CD4-positive, alpha-beta T cell treated with Interferon alpha-2 for 1 hour (primary cell): Measurements from ENCODE around the gene CCND2.

ENCODE experiments used
- DNase-seq, 2 donors: peaks; one replicate each; pipeline ENCODE4 v3.0.0-alpha.2; 2020 to 2022

The CCND2 gene

DNA sequence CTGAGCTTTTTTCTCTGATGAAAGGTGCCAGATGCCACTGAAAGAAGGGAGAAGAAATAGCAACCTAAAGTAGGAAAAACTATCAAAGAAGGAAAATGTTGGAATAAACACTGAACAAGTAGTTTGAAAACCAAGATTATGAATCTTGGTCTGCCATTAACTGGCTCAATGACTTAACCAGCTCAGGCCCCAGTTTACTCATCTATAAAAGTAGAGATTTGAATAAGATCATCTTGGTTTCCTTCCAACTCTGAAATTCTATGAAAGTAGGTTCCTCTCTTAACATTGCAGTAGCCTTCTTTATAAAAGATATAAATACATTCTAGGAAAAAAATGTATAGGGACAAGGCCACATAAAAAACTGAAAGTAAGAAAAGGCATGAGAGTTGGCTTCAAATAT, 16.1 kb upstream of the CCND2 start:
- no peak for DNase-seq

DNA sequence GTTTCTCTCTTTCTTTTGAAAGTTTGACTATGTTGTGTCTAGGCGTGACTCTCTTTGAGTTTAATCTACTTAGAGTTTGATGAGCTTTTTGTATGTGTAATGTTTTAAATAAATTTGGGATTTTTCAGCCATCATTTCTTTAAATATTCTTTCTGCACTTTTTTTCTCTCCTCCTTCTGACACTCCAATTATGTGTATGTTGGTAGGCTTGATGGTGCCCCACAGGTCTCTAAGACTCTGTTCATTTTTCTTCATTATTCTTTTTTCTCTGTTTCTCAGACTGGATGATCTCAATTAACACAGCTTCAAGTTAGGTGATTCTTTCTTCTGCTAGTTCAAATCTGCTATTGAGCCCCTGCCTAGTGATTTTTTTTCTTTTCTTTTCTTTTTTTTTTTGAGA, 14.5 kb upstream of the CCND2 start:
- DNase-seq: no peak

DNA sequence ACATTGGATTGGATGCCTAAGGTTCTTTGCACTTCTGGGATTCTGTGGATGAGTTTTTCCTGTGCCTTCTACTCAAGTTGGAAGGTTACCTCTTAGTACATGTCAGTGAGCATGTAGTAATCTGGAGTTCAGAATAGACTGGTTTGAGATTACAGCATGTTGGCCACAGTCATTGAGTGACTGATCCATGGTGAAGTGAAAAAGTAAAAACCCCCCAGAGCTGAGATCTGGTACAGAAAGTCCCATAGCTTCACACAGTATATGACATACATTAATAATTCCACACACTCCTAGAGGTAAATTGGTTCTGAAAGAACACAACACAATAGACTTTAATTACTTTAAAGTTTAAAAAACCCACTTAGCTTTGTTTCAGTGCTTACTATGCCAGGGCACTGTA, 11.9 kb upstream of the CCND2 start:
- no peak for DNase-seq

DNA sequence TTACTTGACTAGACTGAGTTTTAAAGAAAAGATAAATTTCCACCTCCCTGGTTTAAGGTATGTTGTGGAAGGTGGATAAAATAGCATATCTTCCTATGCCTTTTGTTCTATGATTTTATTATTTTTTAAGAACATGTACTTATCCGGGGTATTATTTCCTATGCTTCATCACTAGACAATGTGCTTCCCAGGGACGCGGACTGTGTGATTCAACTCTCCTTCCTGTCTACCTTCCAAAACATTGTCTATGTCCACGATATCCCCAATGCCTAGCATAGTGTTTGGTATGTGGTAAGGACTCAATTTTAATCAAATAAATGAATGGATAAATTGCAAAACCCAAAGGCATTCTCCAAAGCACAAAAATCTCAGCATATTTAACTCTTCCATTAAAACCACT, 8.3 kb upstream of the CCND2 start:
- no peak for DNase-seq

DNA sequence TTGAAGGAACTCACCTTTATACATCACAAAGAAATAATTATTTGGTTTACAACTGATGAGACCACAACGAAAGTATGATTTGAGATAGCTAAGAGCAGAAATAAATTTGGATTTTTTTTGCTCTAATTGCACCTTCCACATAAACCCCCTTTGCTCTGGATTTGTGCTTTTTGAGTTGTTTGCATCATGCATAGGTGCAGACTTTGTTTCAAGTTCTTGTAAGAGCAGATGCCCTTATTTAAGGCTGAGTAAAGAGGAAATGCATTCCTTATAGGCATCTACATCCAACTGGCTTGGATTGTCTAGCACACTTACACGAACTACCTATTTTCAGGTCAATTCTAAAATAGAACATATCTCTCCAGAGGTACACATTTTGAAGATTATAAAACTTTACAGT, 6.6 kb upstream of the CCND2 start:
- no peak for DNase-seq

DNA sequence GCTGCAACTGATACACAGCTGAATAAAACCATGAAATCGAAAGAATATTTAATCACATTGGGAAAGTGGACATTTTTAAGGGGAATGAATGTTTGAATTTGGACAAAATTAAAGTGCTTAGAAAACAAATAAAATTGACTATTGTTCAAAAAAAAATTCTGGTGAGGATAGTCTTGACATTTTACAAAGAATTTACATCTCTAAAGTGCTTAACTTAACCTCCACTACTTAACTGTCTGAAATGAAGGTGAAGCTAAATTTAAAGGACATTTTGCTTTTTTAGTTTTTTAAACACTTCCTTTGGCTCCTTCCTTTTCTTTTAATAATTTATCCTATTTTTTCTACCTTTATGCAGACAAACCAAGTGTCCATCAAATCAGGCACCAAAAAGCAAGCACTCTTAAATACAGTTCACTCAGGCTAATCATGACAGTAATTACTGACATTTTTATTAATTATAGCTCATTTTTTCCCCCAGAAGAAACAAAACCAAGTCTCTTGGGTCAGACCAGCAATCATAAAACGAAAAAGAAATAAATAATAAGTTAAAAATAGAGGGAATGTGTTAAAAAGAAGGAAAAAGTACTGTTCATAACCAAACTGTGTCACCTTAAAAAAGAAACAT, 5.7 kb upstream of the CCND2 start:
- no peak for DNase-seq

DNA sequence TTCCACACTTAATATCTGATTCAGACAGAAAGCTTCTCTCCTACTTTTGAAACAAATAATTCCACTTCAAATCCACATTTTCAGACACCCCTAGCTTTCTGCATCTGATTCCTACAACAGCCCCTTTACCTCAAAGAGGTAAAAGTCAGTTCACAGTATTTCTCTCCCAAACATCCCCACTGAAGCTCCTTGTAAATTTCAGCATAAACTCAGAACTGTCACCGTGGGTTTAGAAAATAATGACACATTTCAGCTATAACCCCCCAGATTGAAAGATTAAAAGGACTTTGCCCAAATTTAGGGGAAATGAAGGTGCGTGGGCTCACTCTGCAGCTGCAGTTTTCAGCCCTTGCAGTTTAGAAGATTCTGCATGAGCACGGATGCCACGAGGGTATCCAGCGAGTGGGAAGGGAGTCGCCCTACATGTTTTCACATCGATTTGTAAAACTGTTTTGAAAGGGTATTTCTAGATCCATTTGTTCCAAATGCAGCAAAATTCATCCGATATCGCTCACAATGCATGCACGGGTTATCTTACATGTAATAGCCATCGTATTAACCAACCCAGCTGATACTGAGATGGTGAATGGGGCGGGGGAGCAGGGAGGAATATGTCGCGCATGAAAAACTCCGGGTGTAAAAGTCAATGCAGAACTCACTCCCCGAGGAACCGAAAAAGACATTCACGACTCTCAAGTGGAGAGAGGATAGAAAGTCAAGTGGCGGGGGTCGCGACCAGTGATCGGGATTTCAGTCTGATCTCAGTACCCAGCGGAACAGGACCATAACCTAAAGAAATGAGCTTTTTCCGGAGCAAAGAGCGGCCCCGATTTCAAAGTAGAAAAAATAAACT, 5.0 kb upstream of the CCND2 start:
- DNase-seq: peak; percentile 47 to 64

DNA sequence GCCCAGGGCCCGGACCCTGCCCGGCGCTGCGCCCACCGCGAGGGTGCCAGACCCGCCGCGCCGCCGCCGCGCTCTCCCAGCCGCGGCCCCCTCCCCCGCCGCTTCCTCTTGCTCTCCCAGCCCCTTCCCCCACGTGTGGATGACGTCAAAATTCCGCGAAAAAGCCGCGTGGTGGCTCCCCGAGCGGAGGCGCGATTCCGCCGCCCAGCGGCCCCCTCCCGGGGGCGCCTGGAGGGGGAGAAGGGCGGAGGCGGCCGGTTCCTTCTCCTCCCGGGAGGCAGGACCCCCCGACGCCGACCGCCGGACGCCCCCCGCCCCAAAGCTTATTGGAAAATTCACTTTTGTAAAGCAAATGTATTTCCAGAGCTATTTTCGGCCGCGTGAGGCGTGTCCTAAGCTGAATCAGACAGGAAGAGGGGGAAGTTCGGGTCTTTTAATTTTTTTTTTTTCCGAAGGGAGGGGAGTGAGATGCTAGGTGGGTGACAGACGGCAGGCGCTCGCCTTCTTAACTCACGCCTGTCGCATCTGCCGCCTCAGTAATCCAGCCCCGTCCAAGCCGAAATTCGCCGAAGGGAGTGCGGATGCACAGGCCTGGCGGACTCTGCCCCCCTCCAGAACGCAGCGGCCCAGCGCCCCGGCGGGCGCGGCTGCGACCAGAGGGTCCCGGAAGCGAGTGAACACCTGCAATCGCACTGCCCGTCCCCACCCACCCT, 4.1 kb upstream of the CCND2 start:
- peak; percentile 93 to 95 for DNase-seq

DNA sequence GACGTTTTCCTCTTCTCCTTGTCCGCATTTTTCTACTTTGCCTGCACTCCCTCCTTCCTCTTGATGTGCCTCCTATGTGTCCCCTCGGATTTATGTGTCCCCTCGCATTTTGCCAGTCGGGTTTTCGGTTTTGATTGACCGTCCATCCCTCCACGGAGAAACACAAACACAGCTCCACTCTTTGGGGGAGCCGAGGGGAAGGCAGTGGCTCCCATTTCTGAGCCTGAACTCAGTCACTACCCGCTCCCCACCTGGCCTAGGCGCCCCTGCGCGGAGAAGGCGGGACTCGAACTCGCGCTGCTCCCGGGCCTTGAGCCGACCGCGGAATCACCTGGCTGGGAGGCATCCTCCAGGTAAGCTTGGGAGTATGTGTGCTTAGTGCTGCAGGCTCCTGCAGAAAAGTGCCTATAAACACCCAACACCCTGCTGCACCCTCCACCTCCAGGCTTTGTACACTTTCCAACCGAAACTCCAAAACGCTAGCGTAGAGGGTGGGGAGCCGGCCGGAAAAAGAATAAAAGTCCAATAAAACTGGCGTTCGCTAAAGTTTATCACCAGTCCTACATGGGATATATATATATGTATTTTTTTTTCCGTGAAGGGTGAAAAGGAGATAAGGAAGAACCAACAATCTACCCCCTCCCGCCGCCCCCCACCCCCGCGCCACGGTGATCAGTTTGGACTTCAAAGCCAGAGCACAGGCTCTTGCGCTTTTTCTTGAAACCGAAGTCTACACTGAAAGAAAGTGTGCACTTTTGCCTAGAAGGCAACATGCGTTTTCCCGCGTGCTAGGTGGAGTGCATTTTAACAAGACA, 3.3 kb upstream of the CCND2 start:
- peak in 1 of 2 donors; percentile 59 for DNase-seq

DNA sequence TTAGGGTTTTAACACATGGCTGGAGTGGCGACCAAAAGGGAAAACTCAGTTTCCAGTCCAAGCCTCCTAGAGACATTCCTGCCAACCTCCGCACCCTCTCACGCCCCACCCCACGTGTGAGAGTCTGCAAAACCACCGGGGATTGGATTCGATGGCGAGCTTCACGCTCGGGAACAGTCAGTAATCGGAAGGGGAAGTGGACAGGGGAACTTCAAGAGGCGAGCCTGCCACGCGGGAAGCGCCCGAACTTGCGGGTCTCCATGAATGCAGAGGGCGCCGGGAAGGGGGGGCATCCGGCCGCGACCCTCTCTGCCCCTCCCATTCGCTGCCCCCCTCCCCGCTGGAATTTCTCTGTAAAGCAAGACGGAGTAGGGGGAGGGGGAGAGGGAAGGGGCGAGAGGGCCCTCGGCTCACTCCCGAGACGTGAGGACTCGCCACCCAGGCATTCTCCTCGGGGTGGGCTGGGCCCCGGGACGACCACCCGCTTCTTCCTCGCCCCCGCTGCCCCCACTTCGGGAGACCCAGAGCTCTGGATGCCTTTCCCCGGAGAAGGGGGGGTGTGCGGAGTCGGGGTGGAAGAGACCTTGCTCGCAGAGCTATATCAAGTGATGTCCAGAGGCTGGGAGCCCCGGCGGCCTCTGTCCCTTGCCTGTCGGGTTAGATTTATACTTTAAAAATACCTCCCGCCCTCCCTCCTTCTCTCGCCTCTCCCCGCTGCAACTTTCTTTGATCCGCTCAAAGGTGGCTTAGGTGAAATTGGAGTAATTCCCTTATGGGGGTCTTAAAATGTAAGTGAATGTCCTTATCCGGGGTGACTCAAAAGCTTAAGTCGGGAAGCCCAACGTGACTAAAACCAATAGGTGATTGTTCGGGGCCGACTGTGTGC, 2.5 kb upstream of the CCND2 start:
- peak; percentile 50 to 59 for DNase-seq

DNA sequence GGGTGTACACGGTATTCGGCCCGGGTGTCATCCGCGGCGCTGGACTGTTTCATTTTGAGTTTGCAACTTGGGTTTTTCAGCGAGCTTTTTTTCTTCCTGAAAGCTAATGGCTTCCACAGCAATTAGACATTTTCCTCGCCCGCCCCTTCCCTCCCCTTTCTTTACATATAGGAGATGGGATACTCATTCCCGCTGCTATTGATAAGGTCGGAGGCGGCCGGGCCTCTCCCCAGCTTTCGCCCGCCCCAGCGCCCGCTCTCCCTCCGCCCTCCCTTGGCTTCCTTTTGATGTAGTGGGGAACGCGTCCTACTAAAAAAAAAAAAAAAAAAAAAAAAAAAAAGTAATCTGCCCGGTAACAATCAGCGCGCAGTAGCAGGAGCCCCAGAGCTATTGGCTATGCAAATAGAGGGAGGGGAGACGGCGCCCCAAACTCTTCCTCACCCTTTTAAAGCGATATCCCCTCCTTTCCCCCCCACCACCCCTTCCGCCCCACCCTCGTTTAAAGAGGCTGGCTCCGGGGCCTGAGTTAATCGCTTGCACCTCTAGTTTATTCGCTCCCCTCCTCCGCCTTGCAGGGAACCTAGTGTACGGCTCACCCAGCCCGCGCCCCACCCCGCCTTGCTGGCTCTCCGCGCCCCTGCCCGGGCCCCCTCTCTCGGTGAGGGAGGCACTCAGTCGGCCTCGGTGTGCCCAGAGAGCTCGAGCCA, 1.7 kb upstream of the CCND2 start:
- peak; percentile 93 to 95 for DNase-seq

DNA sequence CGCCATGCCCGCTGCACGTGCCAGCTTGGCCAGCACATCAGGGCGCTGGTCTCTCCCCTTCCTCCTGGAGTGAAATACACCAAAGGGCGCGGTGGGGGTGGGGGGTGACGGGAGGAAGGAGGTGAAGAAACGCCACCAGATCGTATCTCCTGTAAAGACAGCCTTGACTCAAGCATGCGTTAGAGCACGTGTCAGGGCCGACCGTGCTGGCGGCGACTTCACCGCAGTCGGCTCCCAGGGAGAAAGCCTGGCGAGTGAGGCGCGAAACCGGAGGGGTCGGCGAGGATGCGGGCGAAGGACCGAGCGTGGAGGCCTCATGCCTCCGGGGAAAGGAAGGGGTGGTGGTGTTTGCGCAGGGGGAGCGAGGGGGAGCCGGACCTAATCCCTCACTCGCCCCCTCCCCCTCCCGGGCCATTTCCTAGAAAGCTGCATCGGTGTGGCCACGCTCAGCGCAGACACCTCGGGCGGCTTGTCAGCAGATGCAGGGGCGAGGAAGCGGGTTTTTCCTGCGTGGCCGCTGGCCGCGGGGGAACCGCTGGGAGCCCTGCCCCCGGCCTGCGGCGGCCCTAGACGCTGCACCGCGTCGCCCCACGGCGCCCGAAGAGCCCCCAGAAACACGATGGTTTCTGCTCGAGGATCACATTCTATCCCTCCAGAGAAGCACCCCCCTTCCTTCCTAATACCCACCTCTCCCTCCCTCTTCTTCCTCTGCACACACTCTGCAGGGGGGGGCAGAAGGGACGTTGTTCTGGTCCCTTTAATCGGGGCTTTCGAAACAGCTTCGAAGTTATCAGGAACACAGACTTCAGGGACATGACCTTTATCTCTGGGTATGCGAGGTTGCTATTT, 914 bp upstream of the CCND2 start:
- DNase-seq: peak; percentile 83 to 89

DNA sequence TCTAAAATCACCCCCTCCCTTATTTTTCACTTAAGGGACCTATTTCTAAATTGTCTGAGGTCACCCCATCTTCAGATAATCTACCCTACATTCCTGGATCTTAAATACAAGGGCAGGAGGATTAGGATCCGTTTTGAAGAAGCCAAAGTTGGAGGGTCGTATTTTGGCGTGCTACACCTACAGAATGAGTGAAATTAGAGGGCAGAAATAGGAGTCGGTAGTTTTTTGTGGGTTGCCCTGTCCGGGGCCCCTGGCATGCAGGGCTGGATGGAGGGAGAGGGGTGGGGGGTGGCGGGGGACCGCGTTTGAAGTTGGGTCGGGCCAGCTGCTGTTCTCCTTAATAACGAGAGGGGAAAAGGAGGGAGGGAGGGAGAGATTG, 300 bp upstream of the CCND2 start:
- no peak for DNase-seq

DNA sequence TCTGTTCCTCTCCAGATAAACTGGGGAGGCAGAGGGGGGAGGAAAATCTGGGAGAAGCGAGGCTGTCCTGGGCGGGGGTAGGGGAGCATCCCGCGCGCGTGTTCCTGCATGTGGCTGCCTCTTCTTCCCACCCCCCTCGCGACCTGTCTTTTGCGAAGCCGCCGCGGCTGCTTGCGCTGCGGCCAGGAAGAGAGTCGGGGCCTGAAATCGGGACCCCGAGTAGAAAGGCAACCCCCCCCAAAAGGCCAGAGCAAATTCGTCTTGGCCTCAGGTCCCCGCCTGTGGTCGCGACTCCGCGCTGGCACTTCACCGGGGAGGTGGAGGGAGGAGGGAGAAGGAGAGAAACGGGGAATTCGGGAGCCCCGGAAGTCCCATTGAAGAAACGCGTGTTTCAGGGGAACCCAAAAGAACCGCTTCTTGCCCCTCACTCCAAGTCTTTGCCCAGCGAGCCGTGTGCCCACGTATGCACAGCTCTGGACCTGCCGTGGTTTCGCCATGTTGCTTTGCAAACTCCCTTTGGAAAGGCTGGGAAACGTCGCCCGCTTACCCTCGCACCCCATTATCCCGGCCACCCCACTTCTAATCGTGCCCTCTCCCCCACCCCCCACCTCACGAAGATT, 944 bp downstream of the CCND2 start:
- peak in 1 of 2 donors; percentile 39 for DNase-seq

DNA sequence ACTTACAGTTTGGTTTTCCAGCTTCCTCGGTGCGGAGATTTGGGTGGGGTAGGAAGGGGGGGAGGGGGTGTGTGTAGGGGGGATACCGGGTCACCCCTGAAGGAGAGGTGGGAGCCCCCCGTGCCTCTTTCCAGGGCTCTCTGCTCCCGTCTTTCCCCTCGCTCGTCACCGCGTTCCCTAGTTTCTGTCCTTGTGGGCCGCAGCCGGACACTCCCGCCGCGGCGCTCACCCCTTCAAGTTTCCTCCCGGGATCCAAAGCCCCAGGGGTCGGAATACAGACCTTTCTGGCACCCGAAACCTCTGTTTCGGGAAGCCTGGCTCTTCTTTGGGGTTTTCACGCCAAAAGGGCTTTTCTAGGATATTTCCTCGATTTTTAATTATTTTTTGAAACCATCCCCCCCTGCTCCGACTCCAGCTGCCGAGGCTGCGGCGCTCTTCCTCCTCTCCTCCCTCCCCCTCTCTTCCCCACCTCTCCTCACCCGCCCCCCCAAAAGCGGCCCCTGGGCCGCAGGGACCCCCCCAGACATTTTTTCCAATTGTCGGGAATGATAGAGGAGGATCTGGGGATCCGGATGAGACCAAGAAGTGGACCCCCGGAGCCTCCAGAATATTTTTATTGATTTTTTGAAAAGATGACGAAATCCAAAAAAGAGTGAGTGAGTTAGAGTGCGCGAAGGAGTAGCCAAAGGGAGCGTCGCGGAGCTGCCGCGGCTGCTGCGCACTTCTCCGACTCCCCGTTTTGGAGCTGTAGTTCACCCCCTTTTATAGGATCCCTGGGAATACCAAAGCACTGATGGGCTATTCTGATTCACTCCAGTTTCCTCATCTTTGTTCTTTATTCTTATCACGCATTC, 1.7 kb downstream of the CCND2 start:
- no peak for DNase-seq

DNA sequence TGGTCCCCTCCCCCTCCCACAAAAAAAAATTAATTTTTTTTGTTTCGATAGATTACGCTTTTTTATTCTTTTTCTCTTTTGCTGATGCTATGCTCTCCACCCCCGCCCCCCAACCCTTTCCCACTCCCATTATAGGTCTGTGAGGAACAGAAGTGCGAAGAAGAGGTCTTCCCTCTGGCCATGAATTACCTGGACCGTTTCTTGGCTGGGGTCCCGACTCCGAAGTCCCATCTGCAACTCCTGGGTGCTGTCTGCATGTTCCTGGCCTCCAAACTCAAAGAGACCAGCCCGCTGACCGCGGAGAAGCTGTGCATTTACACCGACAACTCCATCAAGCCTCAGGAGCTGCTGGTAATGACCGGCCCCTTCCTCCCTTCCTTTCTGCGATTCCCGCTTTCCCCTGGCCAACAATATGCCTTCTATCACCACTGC, 2.3 kb downstream of the CCND2 start:
- no peak for DNase-seq

DNA sequence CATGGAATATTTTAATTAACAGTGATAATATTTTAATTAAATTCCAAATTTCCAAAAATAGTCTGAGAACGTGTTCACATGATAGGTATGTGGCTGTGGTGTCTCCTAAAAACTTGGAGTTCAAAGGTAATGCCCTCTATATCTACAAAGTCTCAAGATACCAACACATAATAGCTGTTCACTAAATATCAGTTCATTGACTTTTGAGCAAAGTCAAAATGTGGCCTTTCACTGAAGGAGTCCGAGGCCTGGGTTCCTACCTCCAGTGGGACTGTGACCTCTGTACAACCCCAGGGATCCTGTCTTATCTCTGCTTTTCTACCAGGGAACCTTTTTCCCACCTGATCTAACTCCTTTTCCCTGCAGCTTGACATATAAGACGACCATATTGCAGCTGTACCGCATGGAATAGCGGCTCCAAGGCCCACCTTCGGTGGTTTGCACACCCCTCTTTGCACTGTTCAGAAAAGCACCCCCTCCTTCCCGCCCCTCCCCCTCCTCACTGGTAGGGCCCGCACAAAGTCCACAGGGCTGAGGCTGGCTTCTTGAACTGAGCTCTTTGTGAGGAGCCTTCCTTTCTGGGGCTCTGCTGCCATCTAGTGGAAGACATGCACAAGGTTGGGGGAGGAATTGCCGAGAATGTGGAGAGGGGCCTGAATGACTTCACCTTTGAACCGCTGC, 3.1 kb downstream of the CCND2 start:
- DNase-seq: peak; percentile 90 to 94

DNA sequence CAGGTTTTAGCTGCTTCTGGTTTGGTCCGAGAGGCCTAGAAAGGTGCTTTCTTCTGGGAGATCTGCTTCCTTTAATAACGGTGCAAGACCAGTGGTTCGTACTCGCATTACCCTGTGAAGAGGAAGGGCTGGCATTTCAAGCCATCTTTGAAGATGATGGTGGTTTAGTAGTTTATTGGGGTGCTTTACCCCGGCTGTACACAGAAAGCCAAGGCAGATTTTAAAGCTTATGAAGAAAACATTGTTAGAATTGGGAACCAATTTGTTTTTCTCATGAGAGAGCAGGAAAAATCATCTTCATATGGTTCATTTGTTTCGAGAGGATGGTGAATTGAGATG, 3.6 kb downstream of the CCND2 start:
- DNase-seq: no peak
